Hematopoietic multipotent progenitor cell treated with erythropoietin and hydrocortisone succinate and interleukin-3 and kit ligand, for 4 days (in vitro differentiated cells): ENCODE results near the gene BTBD9.

Experiments
- DNase-seq: peaks from one replicate; pipeline ENCODE4 v3.0.0-alpha.2; 2015

The BTBD9 gene

GRCh38 chr6:38503960-38504682 is 135.6 kb downstream of the BTBD9 start:
- DNase-seq: no peak

- DNase-seq: no peak
These were observed 136.5 kb downstream of the BTBD9 start for GRCh38 chr6:38503032-38503773.

- DNase-seq: no peak
These were observed 137.3 kb downstream of the BTBD9 start for GRCh38 chr6:38502423-38502822.

GRCh38 chr6:38501931-38502330 is 137.8 kb downstream of the BTBD9 start:
- DNase-seq: no peak

- DNase-seq: no peak
These were observed 140.1 kb downstream of the BTBD9 start for GRCh38 chr6:38499529-38500096.

- DNase-seq: no peak
These were observed 140.8 kb downstream of the BTBD9 start for GRCh38 chr6:38498805-38499445.

GRCh38 chr6:38498085-38498484 is 141.6 kb downstream of the BTBD9 start:
- DNase-seq: no peak

GRCh38 chr6:38497546-38497945 is 142.2 kb downstream of the BTBD9 start:
- DNase-seq: no peak

GRCh38 chr6:38495922-38496635 is 143.7 kb downstream of the BTBD9 start:
- no peak for DNase-seq

- no peak for DNase-seq
These were observed 144.2 kb downstream of the BTBD9 start for GRCh38 chr6:38495518-38495917.

GRCh38 chr6:38493931-38494547 is 145.7 kb downstream of the BTBD9 start:
- peak; percentile 81 for DNase-seq

GRCh38 chr6:38492031-38492430 is 147.7 kb downstream of the BTBD9 start:
- no peak for DNase-seq

GRCh38 chr6:38489951-38490350 is 149.8 kb downstream of the BTBD9 start:
- no peak for DNase-seq

GRCh38 chr6:38487423-38487822 is 152.3 kb downstream of the BTBD9 start:
- DNase-seq: no peak

GRCh38 chr6:38485488-38485887 is 154.2 kb downstream of the BTBD9 start:
- no peak for DNase-seq

- no peak for DNase-seq
These were observed 155.1 kb downstream of the BTBD9 start for GRCh38 chr6:38484656-38485055.

GRCh38 chr6:38483526-38483925 is 156.2 kb downstream of the BTBD9 start:
- DNase-seq: peak; percentile 13

- peak; percentile 59 for DNase-seq
These were observed 157.3 kb downstream of the BTBD9 start for GRCh38 chr6:38482466-38482865.

- DNase-seq: no peak
These were observed 157.9 kb downstream of the BTBD9 start for GRCh38 chr6:38481851-38482250.

- DNase-seq: no peak
These were observed 158.4 kb downstream of the BTBD9 start for GRCh38 chr6:38481211-38481836.

- DNase-seq: no peak
These were observed 159.7 kb downstream of the BTBD9 start for GRCh38 chr6:38480036-38480435.

- no peak for DNase-seq
These were observed 160.4 kb downstream of the BTBD9 start for GRCh38 chr6:38479331-38479730.
